Lower lobe of right lung (tissue), 2 donors: Measurements from ENCODE around the gene LIMA1. TPM values are rescaled to one million over a fixed set of nuclear protein-coding genes. Genes with fewer than 3 reads are reported as not detected.
"Not testable (repeated sequence)": the region's sequence is repeated elsewhere in the genome, so short reads cannot be mapped to it uniquely, and the experiment has no call there.

ENCODE experiments used
- ATAC-seq, 2 donors: fragments of 200-7000 bp; cut with Tn5 transposase; one replicate each; pipeline ENCODE4 v1.9.1; 2020 to 2022; ENCODE audit warnings: mild to moderate bottlenecking in 2 of 2, moderate library complexity in 2 of 2
- DNase-seq: peaks from one replicate; pipeline ENCODE4 v3.0.0-alpha.2; 2020
- H3K27ac ChIP-seq: fragments of 200-600 bp; one replicate; pipeline ENCODE4 v1.8.0; 2022
- H3K27me3 ChIP-seq: fragments of 200-600 bp; one replicate; pipeline ENCODE4 v1.8.0; 2022; ENCODE audit warnings: low read depth
- H3K36me3 ChIP-seq: fragments of 200-600 bp; one replicate; pipeline ENCODE4 v1.8.0; 2022; ENCODE audit warnings: mild to moderate bottlenecking
- H3K4me1 ChIP-seq: fragments of 200-600 bp; one replicate; pipeline ENCODE4 v1.8.0; 2022
- H3K4me3 ChIP-seq: fragments of 200-600 bp; one replicate; pipeline ENCODE4 v1.8.0; 2022; ENCODE audit warnings: mild to moderate bottlenecking
- H3K9me3 ChIP-seq: fragments of 200-600 bp; one replicate; pipeline ENCODE4 v1.8.0; 2022
- CTCF ChIP-seq: fragments of 200-600 bp; IDR thresholded peaks from one replicate; pipeline ENCODE4 v1.8.0; 2022; ENCODE audit warnings: antibody characterized with exemption, mild to moderate bottlenecking
- intact Hi-C: fragments of 100-400 bp; cut with DNase I; formaldehyde crosslinking; loops from one replicate; pipeline ENCODE4 v1.11.0; 2022
- total RNA-seq: library from RNA; stranded (reverse); fragmentation: NEBNext Ultra II Directional; extraction: Animal tissue kit (Norgen Biotek cat#: 25700); gene quantifications from one replicate; pipeline ENCODE4 v1.2.1, GENCODE V29; 2021
- donor health status: DM: no; HTN: yes; CAD: no; lungs with severe emphysema.

LIMA1 gene
- total RNA-seq, 1 donor from 2014 or later, result 76.6 TPM

DNA sequence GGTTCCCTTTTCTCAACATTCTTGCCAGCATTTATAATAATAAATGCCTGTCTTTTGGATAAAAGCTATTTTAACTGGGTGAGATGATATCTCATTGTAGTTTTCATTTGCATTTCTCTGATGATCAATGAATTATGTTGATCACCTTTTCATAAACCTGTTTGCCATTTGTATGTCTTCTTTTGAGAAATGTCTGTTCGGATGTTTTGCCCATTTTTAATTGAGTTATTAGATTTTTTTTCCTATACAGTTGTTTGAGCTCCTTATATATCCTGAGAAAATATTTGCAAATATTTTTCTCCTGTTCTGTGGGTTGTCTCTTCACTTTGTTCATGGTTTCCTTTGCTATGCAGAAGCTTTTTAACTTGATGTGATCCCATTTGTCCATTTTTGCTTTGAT is 8.1 kb upstream of the LIMA1 start:
- peaks cover under 1% of the 10 kb centered on the region for H3K4me1 ChIP-seq
- H3K36me3 ChIP-seq, result no peaks in the 10 kb centered on the region
- intact Hi-C loops, result no loop called here
- no peak for ATAC-seq
- TF ChIP-seq CTCF, result no peak
- H3K27ac ChIP-seq, result no peak overlapping the region
- no peaks in the 10 kb centered on the region for H3K27me3 ChIP-seq
- no peak for DNase-seq
- no peak overlapping the region for H3K4me3 ChIP-seq
- H3K9me3 ChIP-seq, result no peaks in the 10 kb centered on the region

DNA sequence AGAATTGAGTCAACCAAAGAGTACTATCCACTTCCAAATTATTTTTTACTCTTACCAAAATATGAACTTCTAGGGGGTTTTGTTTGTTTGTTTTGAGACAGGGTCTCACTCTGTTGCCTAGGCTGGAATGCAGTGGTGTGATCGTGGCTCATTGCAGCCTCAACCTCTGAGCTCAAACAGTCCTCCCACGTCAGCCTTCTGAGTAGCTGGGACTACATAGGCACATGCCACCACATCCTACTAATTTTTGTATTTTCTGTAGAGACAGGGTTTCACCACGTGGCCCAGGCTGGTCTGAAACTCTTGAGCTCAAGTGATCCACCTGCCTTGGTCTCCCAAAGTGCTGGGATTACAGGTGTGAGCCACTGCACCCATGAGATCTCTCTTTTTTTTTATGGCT is 7.4 kb upstream of the LIMA1 start:
- H3K36me3 ChIP-seq, H3K27me3 ChIP-seq, H3K9me3 ChIP-seq, H3K4me3 ChIP-seq, H3K27ac ChIP-seq, DNase-seq, ATAC-seq, intact Hi-C loops, H3K4me1 ChIP-seq: not testable (repeated sequence)

- no peaks in the 10 kb centered on the region for H3K36me3 ChIP-seq
- H3K27me3 ChIP-seq, result no peaks in the 10 kb centered on the region
- intact Hi-C loops, result no loop called here
- H3K27ac ChIP-seq, result no peak overlapping the region
- DNase-seq, result no peak
- H3K4me3 ChIP-seq, result no peak overlapping the region
- H3K9me3 ChIP-seq, result no peaks in the 10 kb centered on the region
- no peak for ATAC-seq
- TF ChIP-seq CTCF, result no peak
- H3K4me1 ChIP-seq, result peaks cover 21% of the 10 kb centered on the region
Observed at GRCh38 chr12:50287271-50287670, 4.0 kb upstream of the LIMA1 start.

DNA sequence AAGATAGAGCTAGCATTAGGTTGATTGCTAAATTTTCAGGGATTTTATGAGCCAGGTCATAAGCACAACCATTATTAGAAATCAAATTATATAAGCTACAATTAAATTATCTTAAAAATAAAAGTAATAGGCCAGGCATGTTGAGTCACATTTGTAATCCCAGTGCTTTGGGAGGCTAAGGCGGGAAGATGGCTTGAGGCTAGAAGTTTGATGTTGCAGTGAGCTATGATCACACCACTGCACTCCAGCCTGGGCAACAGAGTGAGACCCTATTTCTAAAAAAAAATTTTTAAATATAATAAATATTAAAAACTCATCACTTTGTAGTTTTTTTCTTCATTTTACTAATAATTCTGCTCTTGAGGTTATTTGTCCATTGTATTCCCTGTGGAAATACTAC is 1.9 kb upstream of the LIMA1 start:
- TF ChIP-seq CTCF, result no peak
- Histone ChIP-seq H3K9me3 (no peaks in the 10 kb centered on the region), H3K4me1 (peaks cover 41% of the 10 kb centered on the region), H3K27me3 (no peaks in the 10 kb centered on the region), H3K4me3 (no peak overlapping the region), H3K27ac (no peak overlapping the region), H3K36me3 (no peaks in the 10 kb centered on the region)
- no peak for ATAC-seq
- DNase-seq, result no peak
- intact Hi-C loops, result no loop called here

DNA sequence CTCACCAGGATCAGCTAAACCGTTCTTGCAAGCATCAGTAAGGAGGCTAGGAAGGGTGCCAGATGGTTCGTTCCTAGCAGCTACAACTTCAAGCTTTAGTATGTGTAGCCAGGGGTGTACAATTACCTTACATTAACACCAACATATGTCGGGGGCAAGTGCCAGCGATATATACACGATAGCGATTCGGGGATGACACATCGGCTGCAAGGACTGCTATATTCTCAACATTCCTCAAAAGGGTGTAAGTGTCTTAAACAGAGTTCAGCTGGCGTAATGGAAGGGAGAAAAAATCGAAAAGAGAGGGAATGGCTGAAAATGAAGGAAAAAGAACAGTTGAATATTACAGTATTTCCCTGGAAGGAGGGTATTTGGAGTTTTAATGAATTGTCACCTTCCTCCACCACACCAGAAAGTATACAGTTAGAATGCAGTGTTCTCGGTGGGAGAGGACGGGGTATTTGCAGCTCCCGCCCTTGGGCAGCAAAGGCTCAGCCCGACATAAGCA is 545 bp downstream of the LIMA1 start:
- Histone ChIP-seq H3K27ac (peak overlapping the region; percentile 87), H3K27me3 (no peaks in the 10 kb centered on the region), H3K36me3 (no peaks in the 10 kb centered on the region), H3K9me3 (no peaks in the 10 kb centered on the region), H3K4me3 (peak overlapping the region; percentile 94), H3K4me1 (peaks cover 42% of the 10 kb centered on the region)
- ATAC-seq (peak; percentile 12 to 67), DNase-seq (no peak)
- TF ChIP-seq CTCF, result no peak
- intact Hi-C loops, result no loop called here

- Histone ChIP-seq H3K9me3 (no peaks in the 10 kb centered on the region), H3K27me3 (no peaks in the 10 kb centered on the region), H3K36me3 (no peaks in the 10 kb centered on the region), H3K4me3 (no peak overlapping the region), H3K4me1 (peaks cover 58% of the 10 kb centered on the region), H3K27ac (no peak overlapping the region)
- DNase-seq (no peak), ATAC-seq (no peak)
- TF ChIP-seq CTCF, result no peak
- intact Hi-C loops, result no loop called here
Observed at GRCh38 chr12:50279501-50279900, 3.8 kb downstream of the LIMA1 start.
